PFSK-1 (cell line): ENCODE measurements around the gene BCL3.

Source experiments
- FOXP2 ChIP-seq: optimal IDR thresholded peaks from 2 replicates; pipeline ENCODE3; 2011; ENCODE audit warnings: borderline replicate concordance, control low read depth, inconsistent platforms; ENCODE audit not compliant: insufficient read depth; ENCODE audit errors: extremely low read length, extremely low read depth
- POLR2AphosphoS5 ChIP-seq: IDR thresholded peaks from 2 replicates; pipeline ENCODE4 v1.6.1; 2012; ENCODE audit warnings: low read depth, mild to moderate bottlenecking, control low read depth, low read length, moderate library complexity
- REST ChIP-seq, 2 experiments: IDR thresholded peaks; 2 replicates each; pipeline versions ENCODE4 v1.6.1 to v1.8.0; 2011 to 2012; ENCODE audit warnings: low read depth in 2 of 2, low read length in 2 of 2, control low read depth in 1 of 2, inconsistent platforms in 1 of 2, mild to moderate bottlenecking in 1 of 2, moderate library complexity in 1 of 2; ENCODE audit not compliant: insufficient read depth in 1 of 2
- SIN3A ChIP-seq: IDR thresholded peaks from 2 replicates; pipeline ENCODE4 v1.6.1; 2012; ENCODE audit warnings: mild to moderate bottlenecking, low read length, moderate library complexity, borderline replicate concordance; ENCODE audit not compliant: insufficient read depth
- TAF1 ChIP-seq: IDR thresholded peaks from 2 replicates; pipeline ENCODE4 v1.6.1; 2012; ENCODE audit warnings: low read length, control low read depth, borderline replicate concordance; ENCODE audit not compliant: insufficient read depth

BCL3 gene

GRCh38 chr19:44742330-44743061, 6.0 kb upstream of the BCL3 start:
- TF ChIP-seq REST (IDR thresholded peaks at IDR 0.05; ENCODE audit: insufficient read depth in 1 of 2, low read depth in 2 of 2, low read length in 2 of 2) (no peak), TAF1 (no peak)

- TF ChIP-seq SIN3A (peak; percentile 44; the same call in 1 of the 2 replicates), POLR2AphosphoS5 (no peak), TAF1 (no peak)
These were observed 3.6 kb upstream of the BCL3 start for GRCh38 chr19:44744871-44745332.

GRCh38 chr19:44745341-44745831, 3.1 kb upstream of the BCL3 start:
- TF ChIP-seq REST (IDR thresholded peaks at IDR 0.05; ENCODE audit: insufficient read depth in 1 of 2, low read depth in 2 of 2, low read length in 2 of 2) (0 out of 4 replicates have a peak, but pooled peaks of 1 of the 2 experiments have one; percentile 5), POLR2AphosphoS5 (peak; percentile 69; the same call in 1 of the 2 replicates), SIN3A (no peak), TAF1 (no peak), FOXP2 (no peak)

- no peak for TF ChIP-seq TAF1
- TF ChIP-seq SIN3A, result no peak
- TF ChIP-seq FOXP2, result no peak
- no peak for TF ChIP-seq REST (IDR thresholded peaks at IDR 0.05; ENCODE audit: insufficient read depth in 1 of 2, low read depth in 2 of 2, low read length in 2 of 2)
- TF ChIP-seq POLR2AphosphoS5, result no peak
These were observed 2.5 kb upstream of the BCL3 start for GRCh38 chr19:44745887-44746600.

GRCh38 chr19:44746616-44746945, 1.9 kb upstream of the BCL3 start:
- TF ChIP-seq TAF1 (no peak), FOXP2 (no peak), SIN3A (no peak), REST (IDR thresholded peaks at IDR 0.05; ENCODE audit: insufficient read depth in 1 of 2, low read depth in 2 of 2, low read length in 2 of 2) (no peak), POLR2AphosphoS5 (no peak)
